Measurements from ENCODE around the gene RNF187.

DNA sequence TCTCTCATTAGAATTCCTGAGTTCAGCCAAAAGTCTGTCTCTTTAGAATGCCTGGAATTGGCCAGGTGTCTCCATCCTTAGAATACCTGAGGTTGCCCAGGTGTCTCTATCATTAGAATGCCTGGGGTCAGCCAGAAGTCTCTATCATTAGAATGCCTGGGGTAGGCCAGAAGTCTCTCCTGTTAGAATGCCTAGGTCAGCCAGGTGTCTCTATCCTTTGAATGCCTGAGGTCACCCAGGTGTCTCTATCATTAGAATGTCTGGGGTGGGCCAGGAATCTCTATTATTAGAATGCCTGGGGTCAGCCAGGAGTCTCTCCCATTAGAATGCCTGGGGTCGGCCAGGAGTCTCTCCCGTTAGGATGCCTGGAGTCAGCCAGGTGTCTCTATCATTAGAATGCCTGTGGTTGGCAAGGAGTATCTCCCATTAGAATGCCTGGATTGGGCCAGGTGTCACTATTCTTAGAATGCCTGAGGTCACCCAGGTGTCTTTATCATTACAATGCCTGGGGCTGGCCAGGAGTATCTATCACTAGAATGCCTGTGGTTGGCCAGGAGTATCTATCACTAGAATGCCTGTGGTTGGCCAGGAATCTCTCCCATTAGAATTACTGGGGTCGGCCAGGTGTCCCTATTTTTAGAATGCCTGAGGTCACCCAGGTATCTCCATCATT is 43.0 kb downstream of the RNF187 start:
- TF ChIP-seq GATA2 (IDR thresholded peaks at IDR 0.05; ENCODE audit: low read depth, low read length) = no peak
- no peak for TF ChIP-seq GATA3 (IDR thresholded peaks at IDR 0.05; ENCODE audit: low read depth, low read length)

All from SH-SY5Y (cell line).